GM15510 (cell line): ENCODE measurements around the gene MYOD1.

Experiments used
- POLR2A ChIP-seq: IDR thresholded peaks from 3 replicates; pipeline ENCODE4 v1.6.1; 2011; ENCODE audit warnings: borderline replicate concordance; ENCODE audit not compliant: insufficient read length; ENCODE audit errors: extremely low read depth

Gene MYOD1

DNA sequence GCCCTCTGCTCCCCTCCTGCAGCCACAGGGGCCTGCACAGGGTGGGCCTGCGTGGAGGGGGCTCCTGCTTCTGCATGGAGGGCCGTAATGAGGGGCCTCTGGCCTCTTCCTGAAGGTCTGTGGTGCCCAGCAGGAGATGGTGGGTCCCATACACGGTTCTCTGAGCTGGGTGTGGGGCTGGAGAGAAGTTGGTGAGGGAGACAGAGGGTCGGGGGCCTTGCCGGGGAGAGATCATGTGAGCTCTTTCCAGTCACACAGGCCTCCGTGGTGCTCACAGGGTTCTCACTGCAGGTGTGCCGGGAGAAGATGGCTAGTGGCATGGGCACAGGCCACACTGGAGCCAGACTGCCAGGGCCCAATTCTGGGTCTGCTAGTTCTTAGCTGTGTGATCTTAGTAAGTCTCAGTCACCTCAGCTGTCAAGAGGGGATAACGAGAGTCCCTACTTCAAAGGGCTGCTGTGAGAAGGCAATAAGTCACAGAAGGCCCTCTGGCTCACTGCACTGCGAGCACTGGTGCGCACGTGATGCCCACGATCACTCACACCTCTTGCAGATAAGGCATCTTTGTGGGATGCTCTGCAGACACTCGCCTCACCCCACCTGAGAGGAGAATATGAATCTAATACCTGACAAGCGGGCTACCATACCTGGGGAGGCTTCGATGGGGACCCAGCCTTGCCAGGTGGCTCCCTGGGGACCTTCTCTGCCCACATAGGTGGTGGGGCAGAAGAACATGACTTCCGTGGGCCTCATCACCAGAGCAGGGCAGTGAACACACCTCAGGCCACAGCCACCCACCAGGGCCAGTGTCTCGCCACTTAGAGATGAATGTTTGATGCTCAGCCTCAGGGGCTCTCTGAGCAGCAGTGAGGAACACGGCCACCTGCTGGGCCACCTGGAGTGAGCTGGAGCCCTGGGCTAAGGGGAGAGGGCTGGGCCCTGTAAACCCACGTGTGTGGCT is 29.7 kb downstream of the MYOD1 start:
- TF ChIP-seq POLR2A, result no peak

DNA sequence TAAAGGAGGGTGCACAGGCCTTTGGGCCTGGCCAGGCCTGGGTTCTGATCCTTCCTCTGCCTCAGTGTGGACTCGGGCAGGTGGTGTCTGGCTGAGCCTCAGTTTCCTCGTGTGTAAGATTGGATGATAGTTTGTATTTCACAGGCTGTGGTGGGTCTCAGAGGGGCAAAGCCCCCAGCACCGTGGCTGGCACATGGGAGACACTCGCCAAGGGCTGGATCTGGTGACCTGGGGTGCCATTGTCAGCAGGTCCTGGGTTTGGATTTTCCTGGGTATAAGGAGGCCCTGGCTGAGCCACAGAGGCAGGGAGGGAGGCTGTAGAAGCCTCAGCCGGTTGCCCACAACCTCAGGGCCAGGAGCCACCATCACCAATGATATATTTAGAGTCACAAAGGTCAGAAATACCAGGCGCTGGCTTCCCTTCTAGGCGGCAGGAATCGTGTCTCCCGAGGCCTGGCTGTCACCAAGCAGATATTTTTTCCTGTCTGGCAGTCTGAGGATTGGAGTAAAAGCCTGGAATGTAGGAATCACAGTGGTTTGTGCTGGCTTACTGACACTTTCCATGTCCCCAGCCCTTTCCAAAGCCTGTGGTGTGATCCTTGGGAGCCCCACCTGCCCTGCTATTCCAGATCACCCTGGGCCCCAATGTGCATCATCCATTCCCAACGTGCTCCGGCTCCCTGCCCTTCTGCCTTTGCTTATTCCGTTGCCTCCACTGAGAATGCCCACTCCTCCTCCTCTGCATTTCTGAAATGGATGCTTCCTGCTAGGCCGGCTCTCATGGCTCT is 30.8 kb downstream of the MYOD1 start:
- no peak for TF ChIP-seq POLR2A

DNA sequence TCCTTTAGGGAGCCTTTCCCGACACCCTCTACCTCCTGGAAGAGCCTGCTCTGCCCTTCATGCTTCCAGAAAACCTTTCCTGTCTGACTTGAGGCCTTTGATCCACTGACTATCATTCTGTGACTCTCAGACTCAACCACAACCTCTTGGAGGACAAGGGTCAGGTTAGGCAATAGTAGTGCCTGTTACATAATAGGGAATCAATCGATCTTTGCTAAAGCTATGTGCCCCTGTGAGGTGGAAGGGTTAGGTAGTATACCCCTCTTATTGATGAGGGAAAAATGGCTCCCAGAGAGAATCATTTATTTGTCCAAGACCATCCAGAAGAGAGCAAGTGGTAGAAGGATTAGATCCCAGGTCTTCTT is 31.4 kb downstream of the MYOD1 start:
- no peak for TF ChIP-seq POLR2A

DNA sequence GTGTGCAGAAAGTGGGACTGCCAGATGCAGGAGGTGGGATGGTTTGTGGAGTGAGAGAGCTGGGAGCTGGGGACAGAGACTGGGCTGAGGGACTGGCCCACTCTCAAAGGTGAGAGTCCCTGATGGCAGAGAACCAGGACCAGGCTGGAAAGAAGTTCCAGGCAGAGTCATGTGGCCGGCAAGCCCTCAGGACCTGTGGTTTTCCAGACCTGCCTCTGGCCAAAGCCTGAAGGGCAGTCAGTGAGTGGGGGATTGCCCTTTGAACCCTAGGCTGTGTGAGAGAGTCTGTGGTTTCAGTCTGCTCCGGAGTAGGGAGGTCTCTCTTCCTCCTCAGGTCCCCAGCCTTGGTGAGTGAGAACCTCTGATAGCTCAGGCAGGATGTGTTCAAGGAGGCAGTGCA is 32.2 kb downstream of the MYOD1 start:
- TF ChIP-seq POLR2A, result no peak

DNA sequence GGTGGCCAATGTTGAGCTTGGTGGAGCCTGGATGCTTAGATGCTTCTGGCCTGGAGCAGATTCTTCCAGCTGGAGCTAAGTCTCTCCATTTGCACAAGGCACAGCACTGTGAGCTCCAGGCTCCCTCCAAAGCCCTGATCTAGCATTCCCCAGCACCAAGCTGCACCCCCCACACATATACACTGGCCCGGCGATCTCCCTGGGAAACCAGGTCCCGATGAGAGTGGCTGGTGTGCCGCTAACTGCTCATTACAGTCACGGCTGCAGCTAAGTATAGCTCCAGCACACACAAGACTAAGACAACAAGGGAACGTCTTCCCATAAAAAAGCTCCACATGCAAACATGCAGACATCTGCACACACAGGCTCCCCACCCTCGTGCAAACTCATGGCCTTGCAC is 32.8 kb downstream of the MYOD1 start:
- no peak for TF ChIP-seq POLR2A

DNA sequence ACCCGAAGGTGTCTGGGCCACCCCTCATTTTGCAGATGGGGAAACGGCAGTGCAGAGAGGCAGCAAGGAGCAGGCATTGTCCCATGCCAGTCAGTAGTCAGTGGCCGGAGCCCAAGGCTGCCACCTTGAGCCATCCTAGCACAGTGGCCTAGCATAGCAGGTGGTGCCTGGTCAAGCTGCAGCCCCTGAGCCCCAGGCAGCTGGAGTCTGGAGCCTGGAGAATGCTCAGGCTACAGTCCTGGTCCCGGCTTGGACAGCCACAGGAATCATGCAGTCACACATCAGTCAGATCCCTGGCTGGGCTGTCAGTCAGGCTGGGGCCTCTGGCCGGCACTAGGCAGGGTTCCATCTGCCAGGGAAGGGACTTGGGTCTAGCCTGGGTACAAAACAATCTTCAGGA is 33.8 kb downstream of the MYOD1 start:
- no peak for TF ChIP-seq POLR2A

DNA sequence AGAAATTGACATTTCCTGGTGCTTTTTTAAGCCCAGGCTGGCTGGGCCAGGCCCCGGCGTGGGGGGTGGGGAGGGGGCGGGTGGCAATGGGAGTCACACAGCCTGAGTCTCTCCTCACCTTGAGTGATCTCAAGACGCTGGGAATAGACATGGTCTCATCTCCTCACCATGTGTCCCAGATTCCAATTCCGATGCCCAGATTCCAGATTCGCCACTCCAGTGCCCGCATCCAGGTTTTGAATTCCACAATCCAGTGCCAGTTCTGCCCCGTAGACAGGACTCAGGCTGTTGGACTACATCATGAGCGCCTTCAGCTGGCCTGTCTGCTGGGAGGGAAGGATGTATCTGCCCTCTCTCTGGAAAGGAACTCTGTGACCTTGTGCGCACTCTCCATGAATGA is 34.3 kb downstream of the MYOD1 start:
- TF ChIP-seq POLR2A, result no peak

DNA sequence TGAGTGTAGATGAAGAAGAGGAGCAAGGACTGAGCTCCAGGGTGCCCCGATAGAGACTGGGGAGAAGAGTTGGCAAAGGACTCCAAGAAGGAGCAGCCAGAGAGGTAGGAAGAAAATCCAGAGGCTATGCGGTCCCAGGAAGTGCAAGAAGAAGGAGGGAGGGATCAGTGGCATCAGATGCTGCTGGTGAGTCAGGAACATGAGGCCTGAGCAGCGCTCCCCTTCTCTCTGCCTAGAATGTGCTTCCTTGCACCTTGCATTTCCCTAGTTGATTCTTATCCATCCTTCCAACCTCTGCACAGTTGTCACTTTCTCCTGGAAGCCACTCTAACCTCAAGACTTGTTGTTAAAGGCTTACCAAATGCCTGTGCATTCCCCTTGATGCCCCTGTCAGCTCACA is 36.5 kb downstream of the MYOD1 start:
- no peak for TF ChIP-seq POLR2A

DNA sequence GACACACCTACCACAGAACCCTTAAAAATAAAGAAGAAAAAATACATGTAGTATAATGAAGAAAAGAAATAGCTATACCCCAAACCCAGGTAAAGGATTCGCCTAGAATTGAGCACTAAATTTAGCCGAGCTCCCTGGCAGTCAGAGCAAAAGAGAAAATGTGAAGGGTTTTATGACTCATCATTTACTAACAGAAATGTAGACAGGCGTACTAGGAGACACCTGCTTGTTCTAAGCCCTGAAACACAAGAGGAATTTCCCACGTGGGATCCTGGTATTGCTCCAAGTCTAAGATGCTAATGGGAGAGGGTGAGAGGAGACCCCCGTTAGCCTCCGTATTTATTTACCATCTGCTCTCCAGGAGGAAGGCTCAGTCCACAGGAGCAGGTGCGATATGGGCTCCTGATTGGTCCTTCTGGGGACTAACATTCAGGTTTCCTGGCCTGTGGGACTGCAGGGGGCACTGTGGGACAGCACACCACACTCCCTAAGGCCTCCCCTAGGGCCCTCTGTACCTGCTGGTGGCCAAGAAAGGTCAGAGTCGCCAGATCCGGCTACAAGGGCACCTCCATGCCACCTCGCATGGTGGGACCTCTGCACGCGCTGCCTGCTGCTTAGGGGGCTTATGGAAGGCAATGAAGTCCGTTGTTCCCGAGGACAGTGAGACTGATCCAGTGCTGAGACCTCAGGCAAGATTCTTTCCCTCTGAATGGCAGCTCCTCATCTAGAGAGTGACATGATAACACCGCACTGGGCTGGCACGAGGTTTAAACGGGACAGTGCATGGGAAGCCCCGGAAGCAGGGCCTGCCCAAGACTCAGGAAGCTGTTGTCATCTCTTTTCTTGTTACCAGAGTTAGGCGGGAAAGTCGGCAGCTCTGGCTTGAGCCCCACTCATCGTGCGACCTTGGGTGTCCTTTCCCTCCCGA is 41.0 kb downstream of the MYOD1 start:
- no peak for TF ChIP-seq POLR2A

DNA sequence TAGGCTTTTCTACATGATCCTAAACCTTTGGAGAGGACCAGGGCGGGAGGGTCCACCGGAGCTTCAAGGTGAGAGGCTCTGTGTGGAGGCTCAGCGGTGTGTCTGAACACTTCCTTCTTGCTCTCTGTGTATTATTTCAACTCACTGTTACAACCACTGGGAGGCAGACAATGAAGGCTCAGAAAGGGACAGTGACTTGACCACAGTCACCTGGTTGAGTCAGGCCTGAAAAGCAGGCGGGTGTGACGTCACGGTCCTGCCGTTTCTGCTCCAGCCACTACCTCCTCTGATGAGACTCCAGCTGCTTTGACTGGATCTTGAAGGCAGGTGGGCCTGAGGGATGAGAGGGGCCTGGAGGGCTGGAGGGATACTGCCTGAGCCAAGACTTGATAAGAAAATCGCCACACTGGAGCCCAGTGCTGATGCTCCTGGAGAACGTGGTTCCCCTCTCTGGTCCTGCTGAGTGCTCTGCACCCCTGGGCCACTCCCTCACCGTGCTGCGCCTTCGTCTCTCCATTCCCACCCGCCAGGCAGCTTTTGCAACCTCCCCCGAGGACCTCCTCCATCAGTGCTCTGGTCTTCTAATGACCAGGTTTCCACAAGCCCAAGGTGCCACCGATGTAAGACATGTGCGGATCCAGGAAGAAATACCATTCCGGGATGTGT is 43.1 kb downstream of the MYOD1 start:
- TF ChIP-seq POLR2A, result no peak

DNA sequence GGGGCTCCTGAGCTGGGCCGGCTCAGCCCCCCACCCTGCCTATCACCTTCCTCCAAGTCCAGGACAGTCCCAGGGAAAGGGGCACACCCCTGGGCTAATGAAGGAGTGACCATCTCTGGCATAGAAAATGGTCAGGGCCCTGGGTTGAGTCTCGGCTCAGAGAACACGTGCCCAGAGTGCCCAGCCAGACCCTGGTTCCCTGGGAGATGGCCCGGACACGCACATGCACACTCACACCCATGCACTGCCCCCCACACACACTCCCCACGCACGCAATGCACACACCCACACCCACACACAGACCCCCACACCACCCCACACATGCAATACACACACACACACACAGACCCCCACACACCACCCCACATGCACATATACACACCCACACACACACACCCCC is 43.9 kb downstream of the MYOD1 start:
- no peak for TF ChIP-seq POLR2A

DNA sequence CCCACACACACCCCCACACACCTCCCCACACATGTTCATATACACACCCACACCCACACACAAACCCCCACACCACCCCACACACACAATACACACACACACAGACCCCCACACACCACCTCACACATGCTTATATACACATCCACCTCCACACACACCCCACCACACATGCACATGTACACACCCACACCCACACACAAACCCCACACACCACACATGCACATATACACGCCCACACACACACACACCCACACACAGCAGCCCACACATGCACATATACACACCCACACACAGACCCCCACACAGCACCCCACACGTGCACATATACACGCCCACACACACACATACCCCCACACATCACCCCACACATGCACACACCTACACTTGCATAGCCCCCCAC is 44.3 kb downstream of the MYOD1 start:
- no peak for TF ChIP-seq POLR2A

DNA sequence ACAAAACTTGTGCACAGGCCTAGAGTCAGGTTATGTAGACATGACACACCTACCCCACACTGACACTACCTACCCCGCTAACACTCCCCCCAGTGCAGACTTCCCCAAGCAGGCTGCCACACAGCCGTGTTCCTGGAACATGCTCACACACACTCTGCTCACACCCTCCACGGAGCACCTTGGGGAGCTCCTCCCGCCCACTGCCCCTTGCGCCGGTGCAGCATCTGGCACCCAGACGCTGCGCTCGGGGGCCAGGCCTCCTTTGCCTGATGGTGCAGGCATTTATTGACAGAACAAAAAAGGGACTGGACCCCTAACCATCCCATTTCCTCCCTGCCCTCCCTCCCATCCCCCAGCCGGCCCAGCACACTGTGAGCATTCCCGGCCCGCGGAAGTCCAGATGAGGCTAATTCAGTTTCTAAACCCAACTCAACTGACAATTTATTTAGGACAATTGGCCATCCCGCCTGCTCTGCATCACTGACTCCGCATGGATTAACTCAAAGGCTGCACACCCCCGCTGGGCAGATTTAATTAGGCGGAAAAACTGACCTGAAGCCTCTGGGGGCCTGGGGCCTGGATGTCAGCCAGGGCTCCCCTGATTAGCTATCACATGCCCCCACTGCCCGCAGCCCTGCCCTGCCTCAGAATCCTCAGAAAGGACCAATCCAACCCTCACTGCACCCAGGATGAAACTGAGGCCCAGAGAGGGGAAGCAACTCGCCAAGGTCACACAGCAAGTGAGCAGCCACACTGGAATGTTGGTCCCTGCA is 45.3 kb downstream of the MYOD1 start:
- no peak for TF ChIP-seq POLR2A
